Measurements from ENCODE around the gene TNFSF4.
"Not testable (repeated sequence)": the region's sequence is repeated elsewhere in the genome, so short reads cannot be mapped to it uniquely, and the experiment has no call there.

The TNFSF4 gene

GRCh38 chr1:173206816-173207568 is at the start of gene TNFSF4:
Gene TNFSF4 (minus strand): TSS chr1:173207331. CDS start chr1:173207176, 155 bp downstream.
- DNase-seq, result no peak

GRCh38 chr1:173255214-173255813 is 48.2 kb upstream of the TNFSF4 start:
- DNase-seq, result peak in 1 of 2 experiments; percentile 54

GRCh38 chr1:173253046-173253445 is 45.9 kb upstream of the TNFSF4 start:
- DNase-seq, result no peak

GRCh38 chr1:173249349-173249748 is 42.2 kb upstream of the TNFSF4 start:
- DNase-seq, result no peak

- DNase-seq, result no peak
Observed at GRCh38 chr1:173248247-173248940, 41.3 kb upstream of the TNFSF4 start.

- DNase-seq, result no peak
Observed at GRCh38 chr1:173245892-173246291, 38.8 kb upstream of the TNFSF4 start.

- DNase-seq, result no peak
Observed at GRCh38 chr1:173243300-173243699, 36.2 kb upstream of the TNFSF4 start.

- no peak for DNase-seq
Observed at GRCh38 chr1:173241528-173242347, 34.6 kb upstream of the TNFSF4 start.

GRCh38 chr1:173240609-173241008 is 33.5 kb upstream of the TNFSF4 start:
- no peak for DNase-seq

- no peak for DNase-seq
Observed at GRCh38 chr1:173239058-173239457, 31.9 kb upstream of the TNFSF4 start.

GRCh38 chr1:173234899-173235298 is 27.8 kb upstream of the TNFSF4 start:
- no peak for DNase-seq

- DNase-seq, result not testable (repeated sequence)
Observed at GRCh38 chr1:173234434-173234833, 27.3 kb upstream of the TNFSF4 start.

GRCh38 chr1:173229031-173229430 is 21.9 kb upstream of the TNFSF4 start:
- not testable (repeated sequence) for DNase-seq

- DNase-seq, result no peak
Observed at GRCh38 chr1:173224949-173225348, 17.8 kb upstream of the TNFSF4 start.

- DNase-seq, result no peak
Observed at GRCh38 chr1:173224280-173224892, 17.3 kb upstream of the TNFSF4 start.

- no peak for DNase-seq
Observed at GRCh38 chr1:173223031-173223380, 15.9 kb upstream of the TNFSF4 start.

- DNase-seq, result no peak
Observed at GRCh38 chr1:173222149-173223030, 15.3 kb upstream of the TNFSF4 start.

- DNase-seq, result no peak
Observed at GRCh38 chr1:173220157-173220556, 13.0 kb upstream of the TNFSF4 start.

- DNase-seq, result no peak
Observed at GRCh38 chr1:173213665-173214064, 6.5 kb upstream of the TNFSF4 start.

- DNase-seq, result no peak
Observed at GRCh38 chr1:173212952-173213491, 5.9 kb upstream of the TNFSF4 start.

GRCh38 chr1:173210716-173211231 is 3.6 kb upstream of the TNFSF4 start:
- DNase-seq, result no peak
